HG02610 (cell line): ENCODE measurements around the gene MTHFR.
A peak's percentile ranks its signal among the peaks of the same experiment; 100 is the strongest.
"Not testable (repeated sequence)": the region's sequence is repeated elsewhere in the genome, so short reads cannot be mapped to it uniquely, and the experiment has no call there.

Experiments used
- ATAC-seq: cut with Tn5 transposase; IDR thresholded peaks from one replicate; pipeline ENCODE4 v1.9.1; 2021; ENCODE audit warnings: mild to moderate bottlenecking, moderate library complexity; ENCODE audit not compliant: unreplicated experiment

Gene MTHFR

DNA sequence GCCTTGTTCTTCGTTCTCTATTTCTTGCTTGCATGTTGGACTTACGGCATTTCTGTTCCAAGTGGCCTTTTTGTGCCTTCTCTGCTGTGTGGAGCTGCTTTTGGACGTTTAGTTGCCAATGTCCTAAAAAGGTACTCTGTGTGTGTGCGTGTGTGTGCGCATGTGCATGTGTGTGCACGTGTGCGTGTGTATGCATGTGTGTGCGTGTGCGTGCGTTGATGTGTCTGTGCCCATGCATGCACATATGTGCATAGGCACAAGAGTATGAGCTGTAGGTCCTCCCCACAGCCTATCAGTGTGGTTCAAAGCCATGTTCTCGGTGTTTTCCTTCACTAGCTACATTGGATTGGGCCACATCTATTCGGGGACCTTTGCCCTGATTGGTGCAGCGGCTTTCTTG is 28.1 kb upstream of the MTHFR start:
- ATAC-seq = no peak

GRCh38 chr1:11833497-11833896 is 27.7 kb upstream of the MTHFR start:
- ATAC-seq = no peak

GRCh38 chr1:11831945-11832725 is 26.4 kb upstream of the MTHFR start:
- ATAC-seq = no peak

- no peak for ATAC-seq
These were observed 22.7 kb upstream of the MTHFR start for GRCh38 chr1:11828511-11828910.

DNA sequence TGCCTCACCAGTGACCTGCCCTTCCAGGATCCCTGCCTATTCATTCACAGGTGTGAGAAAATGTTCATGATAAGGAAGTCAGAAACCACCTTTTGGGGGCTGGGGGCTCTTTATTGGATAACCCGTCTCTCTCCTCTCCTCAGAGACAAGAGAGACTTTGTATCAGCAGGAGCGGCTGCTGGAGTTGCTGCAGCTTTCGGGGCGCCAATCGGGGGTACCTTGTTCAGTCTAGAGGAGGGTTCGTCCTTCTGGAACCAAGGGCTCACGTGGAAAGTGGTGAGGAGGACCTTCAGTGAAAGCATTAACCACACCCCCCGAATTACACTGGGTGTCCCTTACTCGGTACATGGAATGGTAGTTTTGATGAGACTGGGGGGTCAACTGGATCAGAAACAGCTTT is 21.2 kb upstream of the MTHFR start:
- ATAC-seq = no peak

GRCh38 chr1:11825131-11825530 is 19.4 kb upstream of the MTHFR start:
- no peak for ATAC-seq

DNA sequence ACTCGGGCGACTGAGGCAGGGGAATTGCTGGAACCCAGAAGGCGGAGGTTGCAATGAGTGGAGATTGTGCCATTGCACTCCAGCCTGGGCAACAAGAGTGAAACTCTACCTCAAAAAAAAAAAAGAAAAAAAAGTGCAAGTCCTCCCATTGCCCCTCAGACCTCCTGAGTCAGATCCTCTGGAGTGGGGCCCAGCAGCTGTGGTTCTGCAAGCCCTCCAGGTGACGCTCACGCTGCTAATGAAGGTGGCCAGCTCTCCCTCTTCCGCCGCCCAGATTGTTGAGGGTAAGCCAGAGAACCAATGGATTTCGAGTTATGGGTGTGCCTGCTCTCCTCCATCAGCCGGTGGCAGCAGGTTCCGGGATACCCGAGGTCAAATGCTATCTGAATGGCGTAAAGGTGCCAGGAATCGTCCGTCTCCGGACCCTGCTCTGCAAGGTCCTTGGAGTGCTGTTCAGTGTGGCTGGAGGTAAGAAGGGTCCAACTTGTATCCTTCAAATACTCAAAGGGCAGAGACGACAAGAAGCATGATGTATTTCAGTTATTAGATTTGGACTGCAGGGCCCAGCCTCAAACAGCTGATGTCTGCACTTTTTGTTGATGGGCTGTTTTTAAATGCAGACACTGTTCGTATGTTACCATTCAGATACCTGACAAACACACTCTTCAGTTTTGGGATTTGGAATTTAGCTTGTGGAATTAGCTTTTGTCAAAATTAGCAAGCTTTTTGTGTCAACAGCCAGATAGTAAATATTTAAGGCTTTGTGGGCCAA is 17.8 kb upstream of the MTHFR start:
- ATAC-seq = no peak

- ATAC-seq = no peak
These were observed 16.3 kb upstream of the MTHFR start for GRCh38 chr1:11822091-11822490.

DNA sequence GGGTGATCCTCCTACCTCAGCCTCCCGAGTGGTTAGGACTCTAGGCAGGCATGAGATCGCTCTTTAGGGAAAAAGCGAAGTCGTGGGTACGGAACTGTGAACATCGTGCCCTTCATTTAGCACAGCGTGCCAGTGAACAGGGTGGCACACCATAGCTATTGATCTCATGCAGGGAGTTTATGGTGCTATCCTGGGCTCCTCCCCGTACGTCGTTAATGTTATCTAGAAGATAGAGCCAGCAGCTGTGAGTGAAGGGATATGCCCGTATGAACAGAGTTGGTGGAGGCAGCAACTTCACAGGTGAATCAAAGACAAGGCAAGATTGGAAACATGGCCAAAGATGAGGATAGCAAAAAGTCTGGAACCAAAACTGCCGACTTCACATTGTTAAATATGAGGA is 11.4 kb upstream of the MTHFR start:
- no peak for ATAC-seq

DNA sequence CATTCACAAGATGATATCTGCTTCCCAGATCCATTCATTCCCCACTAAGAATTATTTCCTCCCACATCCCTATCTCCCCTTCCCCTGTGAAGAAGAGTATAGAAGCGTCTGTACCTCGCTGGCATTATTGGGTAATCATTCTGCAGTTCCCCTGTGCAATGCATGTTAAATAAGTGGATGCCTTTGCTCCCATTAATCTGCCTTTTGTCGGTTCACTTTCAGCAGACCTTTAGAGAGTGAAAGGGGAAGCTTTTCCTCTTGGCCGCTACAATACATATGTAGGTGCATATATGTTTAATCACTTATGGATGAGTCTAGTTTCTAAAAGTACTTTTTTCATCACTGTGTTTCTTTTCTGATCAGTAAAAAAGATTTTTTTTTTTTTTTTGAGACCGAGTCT is 7.3 kb upstream of the MTHFR start:
- no peak for ATAC-seq

- ATAC-seq = no peak
These were observed 1.4 kb upstream of the MTHFR start for GRCh38 chr1:11807133-11807532.

DNA sequence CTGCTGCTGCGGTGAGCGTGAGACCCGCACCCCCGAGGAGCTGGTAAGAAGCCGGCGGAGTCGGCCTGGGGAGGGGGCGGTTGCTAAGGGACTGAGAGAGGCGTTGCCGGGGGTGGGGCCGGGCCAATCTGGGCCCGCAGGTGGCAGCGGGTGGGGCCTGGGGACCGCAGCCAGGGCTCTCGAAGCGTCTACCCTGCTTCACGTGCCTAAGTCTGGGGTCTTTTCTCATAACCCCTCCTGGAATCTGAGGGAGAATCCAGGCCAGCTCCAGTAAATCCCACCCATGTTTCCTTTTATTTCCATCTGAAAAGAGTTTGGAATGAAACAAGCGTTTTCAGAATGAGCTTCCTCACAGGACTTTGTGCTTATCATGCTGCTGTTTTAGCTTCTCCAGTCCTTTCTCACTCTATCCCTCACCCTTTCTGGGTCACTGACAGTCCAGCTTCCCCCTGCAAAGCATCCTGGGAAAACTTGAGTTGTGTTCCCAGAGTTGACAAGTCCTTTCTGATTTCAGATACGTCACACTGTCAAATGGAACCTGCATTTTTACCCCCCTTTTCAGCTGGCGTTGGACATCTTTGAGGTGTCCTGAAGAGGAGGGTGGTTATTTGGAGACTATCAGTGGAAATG is 658 bp upstream of the MTHFR start:
- peak; percentile 37 for ATAC-seq

GRCh38 chr1:11804666-11805421 is 920 bp downstream of the MTHFR start:
- no peak for ATAC-seq

GRCh38 chr1:11803924-11804665 is 1.7 kb downstream of the MTHFR start:
- not testable (repeated sequence) for ATAC-seq

GRCh38 chr1:11802973-11803885 is 2.5 kb downstream of the MTHFR start:
- no peak for ATAC-seq

DNA sequence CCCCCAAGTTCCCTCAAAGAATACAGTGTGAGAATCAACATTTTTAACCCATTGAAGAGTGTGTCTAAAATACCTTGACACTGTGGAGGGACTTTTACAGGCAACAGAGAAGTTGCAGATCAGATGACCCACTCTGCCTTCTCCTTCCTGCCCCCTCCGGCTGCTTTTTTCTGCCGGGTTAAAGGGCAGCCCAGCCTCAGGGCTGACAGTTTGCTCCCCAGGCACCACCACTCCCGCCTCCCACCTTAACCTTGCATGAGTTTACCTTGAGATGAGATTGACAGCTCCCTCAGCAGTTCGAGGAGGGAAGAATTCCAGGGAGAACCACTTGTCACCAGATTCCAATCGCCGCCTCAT is 3.2 kb downstream of the MTHFR start:
- no peak for ATAC-seq

GRCh38 chr1:11800756-11801433 is 4.9 kb downstream of the MTHFR start:
- ATAC-seq = no peak

DNA sequence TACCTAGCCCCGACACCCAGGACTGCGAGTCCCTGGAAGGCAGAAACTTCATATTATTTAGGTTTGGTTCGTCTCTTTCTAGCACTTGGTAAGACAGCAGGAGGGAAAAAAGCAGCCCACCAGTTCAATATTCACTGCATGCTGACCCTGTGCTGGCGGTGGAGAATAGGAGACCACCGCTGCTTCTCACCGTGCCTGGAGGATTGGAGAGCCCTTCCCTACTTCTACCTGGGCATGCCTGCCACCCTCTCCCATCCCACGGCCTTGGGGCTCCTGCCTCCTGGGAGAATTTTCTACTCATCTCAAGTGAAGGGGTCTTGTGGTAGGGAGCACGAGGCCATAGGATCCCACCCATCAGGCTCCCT is 5.4 kb downstream of the MTHFR start:
- no peak for ATAC-seq

DNA sequence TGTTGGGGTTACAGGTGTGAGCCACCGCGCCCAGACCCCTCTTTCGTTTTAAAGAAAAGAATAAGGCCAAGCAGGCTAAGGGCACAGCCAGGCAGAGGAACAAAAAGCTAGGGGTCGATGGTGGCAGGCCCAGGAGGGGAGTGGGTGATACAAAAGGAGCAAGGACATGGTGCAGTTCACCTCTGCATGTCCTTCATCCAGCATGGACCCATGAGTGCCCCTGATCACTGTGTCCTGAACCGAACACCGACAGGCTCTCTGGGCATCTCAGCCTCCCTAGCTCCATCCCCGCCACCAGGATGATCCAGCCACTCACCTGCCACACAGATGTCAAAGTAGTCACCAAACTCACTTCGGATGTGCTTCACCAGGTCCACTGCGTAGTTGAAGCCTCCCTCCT is 5.9 kb downstream of the MTHFR start:
- no peak for ATAC-seq
